ENCODE measurements around the gene PPP2R2B.

DNA sequence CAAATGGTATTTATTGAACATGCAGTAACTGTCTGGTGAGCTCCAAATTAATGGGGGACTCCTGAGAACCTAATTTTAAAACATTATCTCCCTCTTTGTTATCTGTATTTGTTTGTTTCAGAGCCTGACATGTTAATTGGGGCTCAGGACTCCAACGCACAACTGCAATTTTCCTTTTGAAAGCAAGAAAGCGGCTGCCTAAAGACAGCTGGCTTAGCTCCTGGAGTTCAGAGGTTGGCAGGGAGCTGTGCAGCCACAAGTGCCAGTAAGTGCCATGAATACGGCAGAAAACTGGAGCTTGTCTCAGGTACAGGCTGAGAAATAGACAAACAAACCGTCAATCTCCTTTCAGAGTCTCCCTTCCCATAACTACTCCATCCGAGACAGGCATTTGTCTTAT, 80.9 kb downstream of the PPP2R2B start:
- TF ChIP-seq, protein P1, sequence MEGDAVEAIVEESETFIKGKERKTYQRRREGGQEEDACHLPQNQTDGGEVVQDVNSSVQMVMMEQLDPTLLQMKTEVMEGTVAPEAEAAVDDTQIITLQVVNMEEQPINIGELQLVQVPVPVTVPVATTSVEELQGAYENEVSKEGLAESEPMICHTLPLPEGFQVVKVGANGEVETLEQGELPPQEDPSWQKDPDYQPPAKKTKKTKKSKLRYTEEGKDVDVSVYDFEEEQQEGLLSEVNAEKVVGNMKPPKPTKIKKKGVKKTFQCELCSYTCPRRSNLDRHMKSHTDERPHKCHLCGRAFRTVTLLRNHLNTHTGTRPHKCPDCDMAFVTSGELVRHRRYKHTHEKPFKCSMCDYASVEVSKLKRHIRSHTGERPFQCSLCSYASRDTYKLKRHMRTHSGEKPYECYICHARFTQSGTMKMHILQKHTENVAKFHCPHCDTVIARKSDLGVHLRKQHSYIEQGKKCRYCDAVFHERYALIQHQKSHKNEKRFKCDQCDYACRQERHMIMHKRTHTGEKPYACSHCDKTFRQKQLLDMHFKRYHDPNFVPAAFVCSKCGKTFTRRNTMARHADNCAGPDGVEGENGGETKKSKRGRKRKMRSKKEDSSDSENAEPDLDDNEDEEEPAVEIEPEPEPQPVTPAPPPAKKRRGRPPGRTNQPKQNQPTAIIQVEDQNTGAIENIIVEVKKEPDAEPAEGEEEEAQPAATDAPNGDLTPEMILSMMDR (IDR thresholded peaks at IDR 0.05), result no peak
- no peak for TF ChIP-seq POLR2A (IDR thresholded peaks at IDR 0.05)

All from heart left ventricle (tissue), 13 donors.